GM19023 (cell line): ENCODE results near the gene FITM1.

Experiments
- ATAC-seq: cut with Tn5 transposase; IDR thresholded peaks from one replicate; pipeline ENCODE4 v1.9.1; 2021; ENCODE audit warnings: mild to moderate bottlenecking, moderate library complexity; ENCODE audit not compliant: unreplicated experiment

The FITM1 gene, protein sequence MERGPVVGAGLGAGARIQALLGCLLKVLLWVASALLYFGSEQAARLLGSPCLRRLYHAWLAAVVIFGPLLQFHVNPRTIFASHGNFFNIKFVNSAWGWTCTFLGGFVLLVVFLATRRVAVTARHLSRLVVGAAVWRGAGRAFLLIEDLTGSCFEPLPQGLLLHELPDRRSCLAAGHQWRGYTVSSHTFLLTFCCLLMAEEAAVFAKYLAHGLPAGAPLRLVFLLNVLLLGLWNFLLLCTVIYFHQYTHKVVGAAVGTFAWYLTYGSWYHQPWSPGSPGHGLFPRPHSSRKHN

DNA sequence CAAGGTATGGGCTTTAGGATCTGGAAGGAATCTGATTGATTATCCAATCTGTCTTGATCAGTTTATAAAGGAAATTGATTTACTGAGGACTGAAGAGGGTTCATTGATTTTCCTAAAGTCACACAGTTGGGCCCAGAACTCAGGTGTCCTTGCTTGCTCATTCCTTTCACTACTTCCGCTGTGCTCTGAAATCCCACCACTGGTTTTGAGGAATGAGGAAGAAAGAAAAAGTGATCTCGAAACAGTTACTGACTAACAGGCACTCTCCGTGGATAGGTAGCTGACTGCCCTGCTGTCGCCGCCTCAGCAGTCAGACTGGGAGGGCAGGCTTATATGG lies at the start of gene FITM1:
TSS of gene FITM1 (plus strand) at position 280 of the 337 bp plus-strand sequence. CDS start 905 bp downstream, outside the sequence.
- no peak for ATAC-seq

DNA sequence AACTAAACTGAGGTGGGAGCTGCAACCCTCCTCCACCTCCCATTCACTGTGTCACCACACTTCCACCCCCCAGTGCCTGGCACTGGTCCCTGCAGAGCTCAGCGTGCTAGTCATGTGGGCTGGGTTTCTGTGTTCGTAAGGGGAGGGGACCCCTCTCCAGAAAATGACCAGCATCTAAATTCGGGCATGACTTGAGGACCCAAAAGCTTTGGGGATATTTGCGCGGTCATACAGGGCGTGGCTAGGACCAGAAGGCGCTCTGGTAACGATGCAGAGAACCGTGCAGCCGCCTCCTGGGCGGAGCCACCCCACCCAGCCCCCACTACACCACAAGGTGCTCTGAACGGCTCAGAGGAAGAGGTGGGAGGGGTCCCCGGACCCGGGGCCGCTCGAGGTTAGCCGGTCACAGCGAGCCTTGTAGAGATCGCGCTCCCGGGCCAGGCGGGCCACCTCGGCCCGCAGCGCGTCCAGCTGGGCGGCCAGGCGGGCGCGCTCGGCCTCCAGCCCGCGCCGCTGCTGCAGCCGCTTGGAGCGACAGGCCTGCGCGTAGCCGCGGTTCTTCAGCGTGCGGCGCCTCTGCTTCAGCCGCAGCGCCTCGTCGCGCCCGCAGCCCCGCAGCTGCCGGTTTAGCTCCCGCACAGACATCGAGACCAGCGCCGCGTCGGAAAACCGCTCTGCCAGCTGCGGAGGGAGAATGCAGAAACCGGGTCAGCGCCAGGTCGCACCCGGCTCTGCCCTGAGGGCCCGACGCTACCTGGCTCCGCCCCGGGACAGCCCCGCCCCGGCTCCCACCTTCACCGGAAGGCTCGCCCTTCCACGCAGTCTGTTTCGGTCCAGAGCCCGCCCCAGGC lies 49.3 kb upstream of the FITM1 start:
- peak; percentile 93 for ATAC-seq

DNA sequence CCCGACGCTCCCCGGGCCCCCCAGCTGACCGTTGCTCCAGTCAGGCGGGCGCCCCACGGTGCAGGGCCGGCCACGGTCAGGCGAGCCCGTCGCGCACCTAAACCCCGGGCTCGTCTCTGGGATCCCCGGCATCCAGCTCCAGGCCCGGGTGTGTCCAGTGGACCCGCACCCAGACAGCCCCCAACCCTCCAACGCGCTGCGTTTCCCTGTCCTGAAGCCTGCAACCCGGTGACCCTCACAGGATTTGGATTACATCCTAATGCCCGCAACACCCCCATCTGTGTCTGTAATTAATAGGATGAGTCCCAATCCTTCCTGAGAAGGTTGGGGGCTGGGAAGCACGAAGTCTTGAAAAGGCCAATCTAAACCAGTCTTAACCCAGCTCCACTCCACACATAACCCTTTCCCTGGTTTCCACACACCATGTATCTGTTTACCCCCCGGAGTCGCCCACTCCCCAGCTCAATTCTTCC lies 48.7 kb upstream of the FITM1 start:
- no peak for ATAC-seq

DNA sequence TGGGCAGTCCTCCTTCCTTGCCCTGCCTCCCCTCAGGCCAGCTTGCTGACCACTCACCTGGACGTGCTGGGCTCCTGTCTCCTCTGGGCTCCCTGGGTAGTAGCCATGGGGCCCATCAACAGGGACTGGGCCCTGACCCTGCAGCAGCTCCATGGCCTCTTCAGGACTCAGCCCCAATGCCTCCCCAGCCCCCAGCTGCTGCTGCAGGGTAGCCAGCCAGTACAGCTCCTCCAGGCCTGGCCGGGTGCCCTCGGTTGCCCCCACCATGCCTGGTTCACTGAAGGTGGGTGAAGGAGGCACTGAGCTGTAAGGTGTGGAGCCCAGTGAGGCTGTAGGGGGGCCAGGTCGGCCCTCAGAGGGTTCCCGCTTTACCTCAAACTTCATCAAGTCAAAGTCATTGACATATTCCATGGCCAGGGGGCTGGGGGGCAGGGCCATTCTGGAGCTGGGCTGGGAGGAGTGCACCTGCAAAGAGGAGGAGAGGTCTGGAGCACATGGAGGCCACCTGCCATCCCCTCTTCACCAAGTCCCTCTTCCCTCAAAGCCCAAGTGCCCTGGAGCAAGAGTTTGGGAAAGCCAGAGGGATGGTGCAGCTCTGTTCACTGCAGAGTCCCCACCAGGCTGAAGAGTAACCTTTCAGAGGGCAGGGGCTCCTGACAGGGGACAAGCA lies 47.9 kb upstream of the FITM1 start:
- ATAC-seq: no peak

DNA sequence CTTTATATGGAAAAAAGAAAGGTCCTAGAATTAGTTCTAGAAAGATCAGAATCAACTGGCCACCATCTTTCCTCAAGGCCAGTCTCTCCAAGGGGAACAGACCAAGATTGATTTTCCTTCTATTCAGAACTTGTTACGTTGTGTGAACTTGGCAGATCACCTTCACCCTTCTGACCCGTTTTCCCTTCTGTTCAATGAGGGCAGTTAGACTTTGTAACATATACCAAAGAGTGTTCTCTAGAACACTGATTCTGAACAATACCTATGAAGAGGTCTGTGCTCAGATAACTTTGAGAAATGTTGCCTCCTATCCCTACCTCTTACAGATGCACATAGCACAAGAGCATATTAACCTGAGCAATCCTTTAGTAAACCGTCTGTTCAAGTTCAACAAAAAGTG lies 47.0 kb upstream of the FITM1 start:
- ATAC-seq: no peak

DNA sequence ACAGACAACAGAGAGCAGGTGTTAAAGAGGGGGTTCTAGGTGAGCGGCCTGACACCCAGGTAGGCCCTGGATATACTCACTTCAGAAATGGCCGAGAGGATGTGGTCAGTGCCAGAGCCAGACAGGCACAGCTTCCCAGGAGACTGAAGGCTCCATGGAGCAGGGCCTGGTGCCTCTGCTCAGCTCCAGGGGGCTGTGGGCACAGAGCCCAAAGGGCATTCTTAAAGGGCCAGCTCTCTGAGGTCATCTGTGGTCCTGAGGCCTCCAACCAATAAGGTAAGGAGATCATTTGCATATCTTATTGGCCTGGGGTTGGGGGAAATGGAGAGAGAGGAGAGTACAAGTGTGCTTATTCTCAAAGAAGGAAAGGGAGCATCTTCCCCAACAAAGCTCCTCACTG lies 46.0 kb upstream of the FITM1 start:
- ATAC-seq: no peak

DNA sequence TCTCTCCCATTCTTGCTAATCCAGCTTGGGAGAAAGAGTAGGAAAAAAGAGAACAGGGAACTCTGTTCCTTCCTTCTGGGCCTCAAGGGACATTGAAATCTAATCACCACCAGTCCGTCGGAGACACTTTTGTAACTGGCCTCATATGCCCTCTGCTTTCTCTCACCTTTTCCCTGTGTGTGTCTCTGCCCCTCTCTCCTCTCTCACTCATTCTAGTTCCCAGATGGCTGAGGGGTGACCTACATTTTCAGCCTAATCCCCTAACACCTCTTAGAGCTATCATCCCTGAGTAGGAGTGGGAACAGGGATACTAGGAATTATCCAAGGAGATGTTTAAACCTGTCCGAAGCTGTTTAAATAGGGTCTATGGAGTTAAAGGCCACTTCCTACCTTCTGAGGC lies 45.2 kb upstream of the FITM1 start:
- ATAC-seq: no peak

DNA sequence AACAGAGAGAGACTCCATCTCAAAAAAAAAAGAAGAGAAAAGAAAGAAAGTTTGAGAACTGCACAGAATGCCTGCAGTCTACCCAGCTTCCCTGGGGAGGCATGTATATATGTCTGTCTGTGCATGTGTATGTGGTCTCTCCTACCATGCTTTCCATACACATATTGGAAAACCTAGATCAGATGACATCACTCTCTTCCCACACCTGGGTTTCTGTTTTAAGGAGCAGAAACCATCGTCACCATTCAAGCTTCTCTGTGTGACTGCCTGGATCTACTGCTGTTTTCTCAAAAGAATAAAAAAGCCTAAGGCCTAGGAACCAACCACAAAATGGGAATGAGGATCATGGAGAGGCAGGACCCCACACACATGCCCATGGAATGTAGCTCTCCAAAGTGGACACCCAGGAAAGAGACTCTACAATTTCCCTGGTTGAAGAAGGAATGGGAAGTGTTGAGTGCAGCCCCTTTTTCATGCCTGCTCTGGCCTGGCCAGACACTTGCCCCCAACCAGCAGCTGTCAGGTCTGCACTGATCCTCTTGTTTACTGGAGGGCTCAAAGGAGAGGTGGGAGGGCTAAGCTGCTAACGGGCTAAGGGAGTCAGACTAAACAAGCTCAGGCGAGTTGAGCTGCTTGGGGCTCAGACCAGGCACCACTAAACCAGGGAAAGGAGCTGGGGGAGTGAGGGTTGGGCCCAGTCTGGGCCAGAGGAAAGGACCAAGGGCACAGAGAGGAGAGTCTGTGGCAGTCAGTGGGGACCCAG lies 44.1 kb upstream of the FITM1 start:
- ATAC-seq: no peak

DNA sequence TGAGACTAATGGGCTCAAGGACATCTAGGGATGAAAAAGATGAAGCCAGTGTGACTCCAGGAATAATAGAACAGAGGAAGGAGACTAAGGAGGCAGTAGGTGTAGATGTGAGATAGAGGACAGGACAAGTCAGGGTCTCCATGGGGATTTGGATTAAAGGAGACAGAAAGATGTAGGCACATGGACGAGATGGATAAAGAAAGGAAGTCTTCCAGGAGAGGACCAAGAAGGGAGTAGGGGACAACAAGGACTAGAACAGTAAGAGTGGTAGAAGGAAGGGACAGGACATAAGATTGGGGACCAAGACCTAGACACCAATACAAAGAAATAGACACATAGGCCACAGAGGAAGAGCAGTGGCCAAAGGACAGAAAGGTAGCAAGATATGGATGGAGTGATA lies 43.5 kb upstream of the FITM1 start:
- ATAC-seq: no peak

DNA sequence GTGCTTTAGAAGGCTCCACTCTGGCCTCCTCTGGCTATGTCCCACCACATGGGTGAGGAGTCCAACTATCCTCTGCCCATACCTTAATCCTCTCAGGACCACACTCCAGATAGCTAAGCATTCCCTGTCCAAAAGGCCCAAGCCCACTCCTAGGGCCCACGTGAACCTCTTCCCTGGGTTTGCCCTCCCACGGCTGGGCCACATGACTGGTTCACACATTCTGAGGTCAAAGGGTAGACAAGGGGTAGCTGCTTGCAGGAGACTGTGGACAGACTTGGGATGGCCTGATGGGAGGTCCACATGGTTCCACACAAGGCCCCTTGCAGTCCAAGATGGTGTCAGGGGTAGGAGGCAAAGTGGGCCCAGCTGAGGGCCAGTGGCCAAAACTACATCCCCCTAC lies 42.4 kb upstream of the FITM1 start:
- no peak for ATAC-seq

DNA sequence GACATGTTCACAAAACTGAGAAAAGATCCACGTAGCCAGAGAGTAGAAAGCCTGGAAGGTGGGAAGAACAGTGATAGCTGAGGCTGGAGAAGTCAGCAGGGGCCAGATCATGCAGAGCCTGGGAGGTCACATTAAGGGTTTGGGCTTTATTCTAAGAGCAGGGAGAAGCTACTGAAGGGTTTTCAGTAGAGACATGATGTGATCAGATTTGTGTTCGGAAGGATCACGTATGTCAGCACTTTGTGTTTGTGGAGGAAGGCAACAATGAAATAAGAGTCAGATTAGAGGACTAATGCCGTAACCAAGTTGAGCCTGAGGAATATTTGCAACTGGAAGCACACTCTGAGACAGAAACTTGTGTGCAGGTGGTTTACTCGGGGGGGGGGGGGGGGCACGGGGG lies 40.6 kb upstream of the FITM1 start:
- ATAC-seq: no peak

DNA sequence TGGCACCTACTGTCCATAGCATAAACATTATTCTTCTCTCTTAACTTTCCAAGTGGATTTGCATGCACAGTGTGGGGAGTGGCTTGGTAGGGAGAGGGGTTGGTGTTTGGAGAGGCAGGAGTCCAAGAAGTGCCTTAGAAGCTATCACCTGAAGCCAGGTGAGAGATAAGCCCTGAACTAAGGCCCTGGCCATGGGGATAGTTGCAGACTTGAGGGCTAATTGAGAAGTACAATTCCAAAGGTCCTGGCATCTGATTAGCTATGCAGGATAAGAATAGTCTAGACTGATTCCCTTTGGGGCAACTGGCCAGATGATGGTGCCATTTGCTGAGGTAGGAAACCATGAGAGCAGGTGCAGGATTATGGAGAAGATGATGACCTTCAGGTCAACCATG lies 38.4 kb upstream of the FITM1 start:
- no peak for ATAC-seq

DNA sequence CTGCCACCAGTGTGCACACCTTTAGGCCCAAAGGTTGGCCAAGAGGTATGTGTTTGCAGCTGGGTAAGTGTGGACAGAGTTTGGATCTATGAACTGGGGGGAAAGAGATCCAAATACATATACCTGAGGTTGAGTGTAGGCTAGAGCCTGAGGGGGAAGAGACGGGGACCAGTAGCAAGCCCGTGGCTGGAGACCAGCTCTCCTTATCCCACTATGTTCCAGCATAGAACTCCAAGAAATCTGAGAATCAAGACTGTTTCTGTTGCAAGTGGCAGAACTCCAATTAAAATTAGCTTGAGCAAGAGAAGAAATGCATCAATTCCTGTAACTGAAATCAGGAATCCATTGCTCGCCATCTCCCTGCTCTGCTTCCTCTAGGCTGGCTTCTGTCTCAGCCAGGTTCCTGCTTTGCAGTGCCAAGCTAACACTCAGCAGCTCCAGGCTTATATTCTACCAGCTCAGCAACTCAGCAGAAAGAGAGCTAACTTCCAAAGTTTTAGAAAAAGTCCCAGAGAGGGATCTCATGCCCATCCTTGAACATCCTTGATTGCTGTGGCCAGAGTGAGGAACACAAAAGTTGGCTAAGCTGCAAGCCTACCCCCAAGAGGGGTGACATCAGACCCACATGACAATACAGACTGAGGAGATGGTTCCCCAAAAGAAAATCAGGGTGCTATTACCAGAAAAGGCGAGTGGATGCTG lies 37.8 kb upstream of the FITM1 start:
- ATAC-seq: no peak

DNA sequence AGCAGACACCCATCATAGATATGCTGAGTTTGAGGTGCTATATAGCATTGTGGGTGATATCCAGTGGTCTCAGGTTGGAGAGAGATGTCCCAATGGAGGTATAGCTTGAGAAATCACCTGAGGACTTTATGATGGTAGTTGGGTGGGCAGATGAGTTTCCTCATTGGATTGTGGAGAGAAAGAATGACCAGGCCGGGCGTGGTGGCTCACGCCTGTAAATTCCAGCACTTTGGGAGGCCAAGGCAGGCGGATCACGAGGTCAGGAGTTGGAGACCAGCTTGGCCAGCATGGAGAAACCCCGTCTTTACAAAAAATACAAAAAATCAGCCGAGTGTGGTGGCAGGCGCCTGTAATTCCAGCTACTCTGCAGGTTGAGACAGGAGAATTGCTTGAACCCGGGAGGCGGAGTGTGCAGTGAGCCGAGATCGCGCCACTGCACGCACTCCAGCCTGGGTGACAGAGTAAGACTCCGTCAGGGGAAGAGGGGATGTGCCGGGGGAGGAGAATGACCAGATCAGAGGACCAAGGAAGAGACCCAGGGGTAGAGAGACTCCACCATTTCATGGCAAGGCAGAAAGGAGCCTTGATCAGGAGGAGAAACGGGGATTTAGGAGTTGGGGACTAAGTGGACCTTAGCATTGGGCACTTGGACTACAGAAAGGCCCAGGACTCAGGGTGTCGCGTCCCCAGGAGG lies 37.1 kb upstream of the FITM1 start:
- ATAC-seq: no peak

DNA sequence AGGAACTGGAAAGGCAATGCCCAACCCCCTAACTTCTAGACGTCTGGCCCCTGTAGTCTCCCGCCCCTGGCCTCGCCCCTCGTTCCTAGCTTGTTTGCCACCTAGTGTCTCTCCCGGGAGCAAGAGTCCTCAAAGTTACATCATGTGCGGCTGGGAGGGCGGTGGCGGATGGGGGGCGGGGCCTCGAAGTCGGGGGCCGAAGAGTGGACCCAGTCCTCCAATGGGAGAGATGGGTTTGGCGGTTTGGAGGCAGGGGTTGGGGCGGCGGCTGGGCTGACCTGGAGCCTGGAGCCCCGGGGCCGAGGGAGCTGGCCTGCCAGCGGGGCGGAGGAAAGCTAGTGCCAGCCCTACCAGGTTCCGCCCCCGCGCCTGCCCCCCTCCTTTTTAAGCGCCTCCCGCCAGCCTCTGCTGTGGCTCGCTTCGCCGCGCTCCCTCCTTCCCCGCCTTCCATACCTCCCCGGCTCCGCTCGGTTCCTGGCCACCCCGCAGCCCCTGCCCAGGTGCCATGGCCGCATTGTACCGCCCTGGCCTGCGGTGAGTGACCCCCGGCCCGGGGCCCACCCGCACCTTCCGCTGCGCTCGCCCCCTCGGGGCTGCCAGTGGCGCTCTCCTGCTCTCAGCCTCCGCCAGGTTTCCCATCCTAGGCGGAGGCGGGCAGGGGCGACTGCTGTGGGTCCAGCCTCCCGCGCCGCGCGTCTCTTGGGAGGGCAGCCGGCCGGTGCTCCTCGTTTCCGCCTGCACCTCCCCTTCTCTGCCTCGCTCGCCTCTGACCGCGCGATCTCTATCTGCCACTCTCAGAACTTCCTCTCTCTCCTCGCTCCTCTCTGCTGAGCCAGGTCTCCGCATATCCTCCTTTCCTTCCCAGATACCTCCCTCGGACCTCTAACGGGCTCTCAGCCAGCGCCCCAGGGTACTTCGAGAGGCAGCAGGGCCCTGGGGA lies 36.3 kb upstream of the FITM1 start, which contains the start of gene PCK2:
TSS of gene PCK2 (plus strand) at position 411 of the 940 bp plus-strand sequence. CDS start at position 506, 95 bp downstream.
- peak; percentile 51 for ATAC-seq

DNA sequence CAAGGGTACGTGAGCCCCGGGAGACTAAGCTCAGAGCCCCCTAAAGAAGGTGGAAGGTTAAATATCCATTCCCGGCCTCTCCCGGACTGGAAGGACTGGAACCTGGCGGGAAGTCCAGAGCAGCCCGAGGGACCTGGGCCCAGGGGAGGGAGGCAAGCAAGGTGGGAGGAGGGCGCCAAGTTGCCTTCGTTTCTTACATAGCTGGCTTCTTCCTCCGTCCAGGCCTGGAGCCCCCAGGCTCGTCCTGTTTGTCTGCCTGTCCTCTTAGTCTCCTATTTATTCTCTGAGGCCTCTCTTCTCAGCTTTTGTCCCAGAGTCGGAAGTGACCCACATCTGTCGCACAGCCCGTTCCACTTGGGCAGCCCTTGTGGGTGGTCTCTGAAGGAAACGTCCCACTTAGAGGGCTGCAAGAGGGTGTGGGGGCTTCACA lies 35.6 kb upstream of the FITM1 start:
- ATAC-seq: no peak

DNA sequence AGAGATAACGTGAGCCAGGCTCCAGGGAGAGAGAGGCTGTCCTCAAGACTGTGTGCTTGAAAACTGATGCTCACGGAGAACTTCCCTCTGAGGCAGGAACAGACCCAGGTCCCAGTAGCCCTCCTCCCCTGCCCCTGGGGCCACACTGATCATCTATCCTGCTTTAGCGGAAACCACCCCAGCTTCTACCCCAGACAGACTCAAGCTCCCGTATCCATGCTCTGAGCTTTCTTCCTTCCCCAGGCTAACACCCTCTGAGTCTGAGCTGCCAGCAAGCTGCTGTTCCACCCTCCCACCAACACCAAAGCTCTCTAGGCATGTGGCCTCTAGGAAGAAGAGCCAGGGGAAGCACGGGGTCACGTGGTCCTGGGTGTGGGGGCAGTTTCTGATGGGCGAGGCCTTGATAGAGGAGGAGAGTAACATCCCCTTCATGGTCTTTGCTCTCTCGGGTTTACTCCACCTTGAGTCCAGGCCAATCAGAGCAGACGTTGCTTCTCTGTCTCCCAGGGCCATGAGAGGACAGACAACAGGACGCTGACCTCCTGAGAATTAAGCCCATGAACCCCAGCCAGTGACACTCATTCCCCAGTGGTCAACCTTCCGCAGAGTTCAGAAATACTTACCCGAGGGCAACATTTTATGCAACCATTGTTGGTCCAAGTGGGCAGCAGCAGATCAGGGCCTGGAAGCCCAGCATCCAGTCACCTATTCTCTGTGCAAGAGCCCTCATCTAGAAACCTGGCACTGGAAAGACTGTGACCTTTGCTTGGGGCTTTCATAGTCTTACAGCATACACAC lies 35.0 kb upstream of the FITM1 start:
- ATAC-seq: peak; percentile 67
